Kidney epithelial cell (primary cell): ENCODE data around the gene CHMP6. TPM values are rescaled to one million over a fixed set of nuclear protein-coding genes. Genes with fewer than 3 reads are reported as not detected.
A peak's percentile ranks its signal among the peaks of the same experiment; 100 is the strongest.

ENCODE experiments used
- DNase-seq: peaks from one replicate; pipeline ENCODE4 v3.0.0-alpha.2; 2010; ENCODE audit warnings: low read depth
- H3K27me3 ChIP-seq: 2 replicates; pipeline ENCODE4 v1.6.0; 2011; ENCODE audit warnings: low read length; ENCODE audit not compliant: control insufficient read depth, insufficient read depth
- H3K36me3 ChIP-seq: 2 replicates; pipeline ENCODE4 v1.5.1; 2011; ENCODE audit warnings: low read length; ENCODE audit not compliant: control insufficient read depth, insufficient read depth
- H3K4me3 ChIP-seq: 2 replicates; pipeline ENCODE4 v1.5.1; 2011; ENCODE audit warnings: low read depth, mild to moderate bottlenecking, control low read depth, low read length
- total RNA-seq: library from RNA; depleted of rRNA; stranded (reverse); fragments of >200 nt; gene quantifications from 2 replicates; pipeline ENCODE4 v1.2.3, GENCODE V29; 2015
- TF ChIP-seq, protein P1 (sequence below): IDR thresholded peaks from 2 replicates; pipeline ENCODE4 v1.5.1; 2011; ENCODE audit warnings: mild to moderate bottlenecking, moderate library complexity, low read length, control low read depth, inconsistent platforms; ENCODE audit not compliant: insufficient read depth, poor library complexity, severe bottlenecking

The CHMP6 gene
- total RNA-seq, 1 donor from 2014 or later, result 26.6 TPM

DNA sequence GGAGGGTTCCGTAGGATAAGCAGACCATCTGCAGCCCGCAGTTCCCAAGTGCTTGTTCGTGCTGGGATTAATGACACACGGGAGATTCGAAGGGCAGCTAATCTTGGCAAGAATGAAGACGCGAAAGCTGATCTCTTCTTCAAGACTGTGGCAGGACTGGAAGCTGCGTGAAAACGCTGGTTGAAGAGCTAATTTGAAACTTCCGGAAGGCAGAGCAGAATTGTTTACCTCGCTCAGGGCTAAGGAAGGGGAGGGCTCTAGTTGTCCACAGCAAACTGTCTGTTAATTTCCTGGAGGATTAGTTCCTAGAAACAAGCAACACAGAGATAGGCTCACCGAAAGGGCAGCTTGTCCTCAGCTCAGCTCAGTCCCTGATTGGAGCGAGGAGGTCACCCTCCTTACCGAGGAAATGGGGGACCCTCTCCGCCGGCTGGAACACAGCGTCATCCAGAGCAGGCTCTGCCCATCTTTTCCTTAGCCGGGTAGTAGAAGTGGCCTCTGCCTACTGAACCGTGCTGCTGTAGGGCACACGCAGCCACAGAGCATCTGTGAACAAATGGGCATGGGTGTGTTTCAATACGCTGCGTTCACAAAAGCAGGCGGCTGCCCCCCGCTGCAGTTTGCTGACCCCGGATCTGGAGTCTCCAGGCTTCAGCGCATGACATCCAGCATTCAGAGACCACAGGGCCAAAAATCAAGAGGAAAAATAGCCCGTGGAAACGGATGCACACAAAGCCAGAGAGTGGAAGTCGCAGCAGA, 26.6 kb downstream of the CHMP6 start:
- no peaks in the 10 kb centered on the region for H3K36me3 ChIP-seq
- no peak for DNase-seq
- peaks cover 4% of the 10 kb centered on the region for H3K27me3 ChIP-seq
- TF ChIP-seq, protein P1, sequence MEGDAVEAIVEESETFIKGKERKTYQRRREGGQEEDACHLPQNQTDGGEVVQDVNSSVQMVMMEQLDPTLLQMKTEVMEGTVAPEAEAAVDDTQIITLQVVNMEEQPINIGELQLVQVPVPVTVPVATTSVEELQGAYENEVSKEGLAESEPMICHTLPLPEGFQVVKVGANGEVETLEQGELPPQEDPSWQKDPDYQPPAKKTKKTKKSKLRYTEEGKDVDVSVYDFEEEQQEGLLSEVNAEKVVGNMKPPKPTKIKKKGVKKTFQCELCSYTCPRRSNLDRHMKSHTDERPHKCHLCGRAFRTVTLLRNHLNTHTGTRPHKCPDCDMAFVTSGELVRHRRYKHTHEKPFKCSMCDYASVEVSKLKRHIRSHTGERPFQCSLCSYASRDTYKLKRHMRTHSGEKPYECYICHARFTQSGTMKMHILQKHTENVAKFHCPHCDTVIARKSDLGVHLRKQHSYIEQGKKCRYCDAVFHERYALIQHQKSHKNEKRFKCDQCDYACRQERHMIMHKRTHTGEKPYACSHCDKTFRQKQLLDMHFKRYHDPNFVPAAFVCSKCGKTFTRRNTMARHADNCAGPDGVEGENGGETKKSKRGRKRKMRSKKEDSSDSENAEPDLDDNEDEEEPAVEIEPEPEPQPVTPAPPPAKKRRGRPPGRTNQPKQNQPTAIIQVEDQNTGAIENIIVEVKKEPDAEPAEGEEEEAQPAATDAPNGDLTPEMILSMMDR, result no peak
- peak overlapping the region; percentile 18 for H3K4me3 ChIP-seq

DNA sequence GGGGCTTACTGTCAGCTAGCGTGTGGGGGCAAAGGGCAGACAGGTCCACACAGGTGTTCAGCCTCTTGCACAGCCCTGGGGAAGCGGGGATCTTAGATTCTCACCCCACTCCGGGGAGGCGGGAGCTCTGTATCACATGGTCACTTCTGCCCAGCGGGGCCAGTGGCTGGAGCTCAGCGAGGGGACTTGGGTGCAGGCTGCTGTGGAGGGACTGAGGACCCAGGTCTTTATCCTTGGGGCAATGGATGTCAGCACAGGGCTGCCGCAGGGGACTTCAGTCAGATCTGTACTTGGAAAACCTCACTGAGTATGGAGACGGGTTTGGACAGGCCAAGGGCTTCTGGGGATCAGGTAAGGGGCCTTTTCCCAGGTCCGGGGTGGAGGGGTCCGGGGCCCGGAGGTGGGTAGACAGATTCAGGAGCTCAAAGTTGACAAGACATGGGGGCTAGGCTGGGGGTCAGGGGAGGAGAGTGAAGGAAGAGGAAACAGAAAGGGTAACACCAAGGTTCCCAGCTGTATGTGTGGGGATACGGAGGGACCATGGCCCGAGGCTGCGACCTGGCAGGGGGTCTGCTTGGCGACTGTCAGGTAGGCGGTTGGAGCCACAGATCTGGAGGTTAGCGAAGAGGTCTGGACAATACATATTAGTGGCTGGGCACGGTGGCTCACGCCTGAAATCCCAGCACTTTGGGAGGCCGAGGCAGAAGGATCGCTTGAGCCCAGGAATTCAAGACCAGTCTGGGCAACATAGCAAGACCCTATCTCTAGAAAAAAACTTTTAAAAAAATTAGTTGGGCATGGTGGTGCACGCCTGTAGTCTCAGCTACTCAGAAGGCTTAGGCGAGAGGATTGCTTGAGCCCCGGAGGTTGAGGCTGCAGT, 28.2 kb downstream of the CHMP6 start:
- DNase-seq, result no peak
- Histone ChIP-seq H3K4me3 (no peak overlapping the region), H3K27me3 (peaks cover 7% of the 10 kb centered on the region), H3K36me3 (no peaks in the 10 kb centered on the region)
- TF ChIP-seq, protein P1, result no peak

DNA sequence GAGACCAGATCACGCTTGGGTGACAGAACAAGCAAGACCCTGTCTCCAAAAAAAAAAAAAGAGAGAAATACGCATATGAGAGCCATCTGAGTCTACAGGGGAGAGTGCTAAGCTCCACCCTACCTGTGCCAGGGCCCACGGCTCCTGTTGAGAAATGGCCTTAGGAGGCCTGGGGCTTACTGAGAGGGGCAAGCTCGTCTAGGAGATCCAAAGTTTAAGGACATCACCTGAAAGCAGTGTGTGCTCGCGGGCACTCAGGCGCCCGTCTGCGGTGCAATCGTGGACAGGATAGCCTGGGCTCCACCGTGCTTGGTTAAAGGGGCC, 28.8 kb downstream of the CHMP6 start:
- TF ChIP-seq, protein P1, result no peak
- DNase-seq, result no peak
- no peaks in the 10 kb centered on the region for H3K36me3 ChIP-seq

DNA sequence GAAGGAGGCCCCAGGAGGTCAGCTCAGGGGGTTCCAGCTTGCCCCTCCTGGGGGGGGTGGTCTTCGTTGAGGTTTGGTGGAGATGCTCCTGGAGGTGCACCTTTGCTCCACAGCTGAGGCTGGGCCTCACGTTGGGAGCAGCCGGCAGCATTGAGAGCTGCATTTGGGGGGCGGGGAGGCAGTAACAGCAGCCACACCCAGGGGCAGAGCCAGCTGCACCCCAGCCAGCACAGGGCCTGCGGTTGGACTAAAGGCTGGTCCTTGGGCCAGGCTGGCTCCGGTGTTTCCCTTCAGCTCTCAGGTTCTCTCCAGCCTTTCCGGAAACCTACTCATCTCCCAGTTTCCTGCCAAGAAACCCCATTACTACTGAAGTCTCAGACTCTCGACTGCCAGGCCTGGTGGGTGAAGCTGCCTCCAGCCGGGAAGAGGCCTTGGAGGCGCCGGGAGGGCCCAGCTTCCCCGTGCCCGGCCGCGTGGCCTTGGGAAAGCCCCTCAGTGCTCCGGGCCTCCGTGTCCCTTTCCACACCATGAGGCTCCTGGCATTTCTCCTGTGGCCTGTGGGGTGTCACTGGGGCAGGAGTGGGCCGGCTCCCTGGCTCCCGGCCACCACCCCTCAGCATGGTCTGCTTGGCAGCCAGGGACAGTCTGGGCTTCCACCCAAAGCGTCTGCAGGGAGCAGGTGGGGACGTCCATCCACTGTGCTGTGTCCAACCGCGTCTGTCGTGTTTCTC, 29.3 kb downstream of the CHMP6 start:
- DNase-seq, result no peak
- TF ChIP-seq, protein P1, result no peak
- Histone ChIP-seq H3K36me3 (no peaks in the 10 kb centered on the region), H3K27me3 (peaks cover 13% of the 10 kb centered on the region), H3K4me3 (no peak overlapping the region)

More for the DNA sequence above, 28.8 kb downstream of the CHMP6 start:
- peaks cover 10% of the 10 kb centered on the region for H3K27me3 ChIP-seq
- no peak overlapping the region for H3K4me3 ChIP-seq

DNA sequence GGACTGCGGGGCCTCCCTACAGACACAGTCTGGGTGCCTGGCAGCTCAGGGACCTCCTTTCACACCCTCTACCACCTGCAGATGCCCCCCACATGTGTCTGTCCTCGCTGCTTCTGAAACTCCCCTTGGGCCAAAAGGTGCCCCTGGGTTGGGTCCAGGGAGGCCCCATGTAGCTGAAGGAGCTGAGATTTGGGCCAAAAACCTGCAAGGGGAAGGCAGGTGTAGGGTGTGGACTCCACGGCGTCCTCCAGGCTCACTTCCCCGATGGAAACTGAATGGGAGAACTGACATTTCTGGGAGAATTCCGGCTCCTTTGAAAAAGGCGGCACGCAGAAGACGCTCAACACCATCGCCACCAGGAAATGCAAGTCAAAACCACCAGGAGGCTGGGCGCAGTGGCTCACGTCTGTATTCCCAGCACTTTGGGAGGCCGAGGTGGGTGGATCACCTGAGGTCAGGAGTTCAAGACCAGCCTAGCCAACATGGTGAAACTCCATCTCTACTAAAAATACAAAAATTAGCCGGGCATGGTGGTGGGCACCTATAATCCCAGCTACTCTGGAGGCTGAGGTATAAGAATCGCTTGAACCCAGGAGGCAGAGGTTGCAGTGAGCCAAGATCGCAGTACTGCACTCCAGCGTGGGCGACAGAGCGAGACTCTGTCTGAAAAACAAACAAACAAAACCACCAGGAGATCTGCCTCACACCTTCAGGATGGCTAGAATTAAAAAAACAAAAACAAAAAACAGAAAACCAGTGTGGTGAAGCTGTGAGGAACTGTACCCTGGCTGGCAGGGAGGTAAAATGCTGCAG, 30.1 kb downstream of the CHMP6 start:
- Histone ChIP-seq H3K36me3 (no peaks in the 10 kb centered on the region), H3K27me3 (peaks cover 21% of the 10 kb centered on the region)
- DNase-seq, result no peak

More for the DNA sequence above, 30.1 kb downstream of the CHMP6 start:
- no peak overlapping the region for H3K4me3 ChIP-seq
- TF ChIP-seq, protein P1, result no peak
